GM06990 (cell line): ENCODE results near the gene THAP3.
"Not testable (repeated sequence)": the region's sequence is repeated elsewhere in the genome, so short reads cannot be mapped to it uniquely, and the experiment has no call there.

ENCODE experiments used
- DNase-seq: peaks from one replicate; pipeline ENCODE4 v3.0.0-alpha.2; 2011; ENCODE audit not compliant: insufficient read length; ENCODE audit errors: extremely low read depth
- H3K27me3 ChIP-seq: replicated peaks from 2 replicates; pipeline ENCODE4 v1.6.0; 2011; ENCODE audit warnings: low read length; ENCODE audit not compliant: control insufficient read depth, insufficient read depth
- H3K36me3 ChIP-seq: 2 replicates; pipeline ENCODE4 v1.5.1; 2011; ENCODE audit warnings: low read length; ENCODE audit not compliant: control insufficient read depth, insufficient read depth
- H3K4me3 ChIP-seq: replicated peaks from 2 replicates; pipeline ENCODE4 v1.5.1; 2011; ENCODE audit warnings: low read depth, mild to moderate bottlenecking, control low read depth, low read length
- CTCF ChIP-seq: IDR thresholded peaks from 2 replicates; pipeline ENCODE4 v1.5.1; 2011; ENCODE audit warnings: low read length, control low read depth, mild to moderate bottlenecking, inconsistent platforms; ENCODE audit not compliant: insufficient read depth, poor library complexity, severe bottlenecking

THAP3 gene

GRCh38 chr1:6599141-6599975 is 25.3 kb upstream of the THAP3 start:
- DNase-seq, result no peak
- TF ChIP-seq CTCF, result no peak
- peaks cover 19% of the 10 kb centered on the region for H3K36me3 ChIP-seq
- H3K27me3 ChIP-seq, result no peaks in the 10 kb centered on the region
- peak overlapping the region; percentile 50 for H3K4me3 ChIP-seq

GRCh38 chr1:6599991-6600390 is 24.7 kb upstream of the THAP3 start:
- peaks cover 19% of the 10 kb centered on the region for H3K36me3 ChIP-seq
- DNase-seq, result not testable (repeated sequence)
- H3K4me3 ChIP-seq, result peak overlapping the region; percentile 86

GRCh38 chr1:6600410-6601048 is 24.1 kb upstream of the THAP3 start:
- H3K4me3 ChIP-seq, result peak overlapping the region; percentile 86
- DNase-seq, result no peak
- H3K36me3 ChIP-seq, result peaks cover 14% of the 10 kb centered on the region
- no peak for TF ChIP-seq CTCF
- no peaks in the 10 kb centered on the region for H3K27me3 ChIP-seq

More at GRCh38 chr1:6599991-6600390, 24.7 kb upstream of the THAP3 start:
- not testable (repeated sequence) for H3K27me3 ChIP-seq

GRCh38 chr1:6601049-6601922 is 23.4 kb upstream of the THAP3 start:
- Histone ChIP-seq H3K4me3 (peak overlapping the region; percentile 86), H3K27me3 (no peaks in the 10 kb centered on the region), H3K36me3 (peaks cover 10% of the 10 kb centered on the region)
- DNase-seq, result peak; percentile 56
- TF ChIP-seq CTCF, result no peak

- DNase-seq, result no peak
- H3K36me3 ChIP-seq, result peaks cover 6% of the 10 kb centered on the region
- TF ChIP-seq CTCF, result no peak
- H3K4me3 ChIP-seq, result peak overlapping the region; percentile 86
- no peaks in the 10 kb centered on the region for H3K27me3 ChIP-seq
These were observed 22.6 kb upstream of the THAP3 start for GRCh38 chr1:6601923-6602668.
